ENCODE results near the gene ODAD4. TPM values are rescaled to one million over a fixed set of nuclear protein-coding genes. Genes with fewer than 3 reads are reported as not detected.

Gene ODAD4
- total RNA-seq, result under 1 TPM; 0.26 to 0.91 (median 0.79) TPM

- peak; percentile 99 to 100 for ATAC-seq
- H3K27me3 Mint-ChIP-seq (ENCODE audit: low read depth), result no peaks in the 10 kb centered on the region
- H3K4me1 Mint-ChIP-seq (ENCODE audit: low read depth), result peaks cover 26% of the 10 kb centered on the region
- H3K4me3 Mint-ChIP-seq, result peak within 1 kb of the TSS; percentile 98
- DNase-seq, result peak; percentile 93
- H3K9me3 Mint-ChIP-seq, result no peaks in the 10 kb centered on the region
- no peaks in the 10 kb centered on the region for H3K36me3 Mint-ChIP-seq (ENCODE audit: insufficient read depth)
Measured at GRCh38 chr17:41930009-41930832, at the start of gene ODAD4. ODAD4 (plus strand) TSS chr17:41930617; CDS start chr17:41930724, 107 bp downstream.

GRCh38 chr17:41882756-41883155 lies 47.7 kb upstream of the ODAD4 start:
- H3K4me3 Mint-ChIP-seq, result no peak overlapping the region
- H3K9me3 Mint-ChIP-seq, result no peaks in the 10 kb centered on the region
- peaks cover 41% of the 10 kb centered on the region for H3K36me3 Mint-ChIP-seq (ENCODE audit: insufficient read depth)
- no peak for ATAC-seq
- no peaks in the 10 kb centered on the region for H3K27me3 Mint-ChIP-seq (ENCODE audit: low read depth)
- no peaks in the 10 kb centered on the region for H3K4me1 Mint-ChIP-seq (ENCODE audit: low read depth)
- DNase-seq, result no peak

- Mint-ChIP-seq H3K4me3 (no peak overlapping the region), H3K27me3 (ENCODE audit: low read depth) (no peaks in the 10 kb centered on the region), H3K9me3 (no peaks in the 10 kb centered on the region), H3K4me1 (ENCODE audit: low read depth) (no peaks in the 10 kb centered on the region), H3K36me3 (ENCODE audit: insufficient read depth) (peaks cover 34% of the 10 kb centered on the region)
- ATAC-seq (no peak), DNase-seq (no peak)
Measured at GRCh38 chr17:41885733-41886132, 44.7 kb upstream of the ODAD4 start.

GRCh38 chr17:41888332-41888965 lies 42.0 kb upstream of the ODAD4 start:
- no peak for DNase-seq
- H3K4me1 Mint-ChIP-seq (ENCODE audit: low read depth), result no peaks in the 10 kb centered on the region
- no peaks in the 10 kb centered on the region for H3K9me3 Mint-ChIP-seq
- H3K36me3 Mint-ChIP-seq (ENCODE audit: insufficient read depth), result peaks cover 23% of the 10 kb centered on the region
- no peak for ATAC-seq
- H3K27me3 Mint-ChIP-seq (ENCODE audit: low read depth), result no peaks in the 10 kb centered on the region
- no peak overlapping the region for H3K4me3 Mint-ChIP-seq

GRCh38 chr17:41891135-41892020 lies 39.0 kb upstream of the ODAD4 start:
- no peak for DNase-seq
- Mint-ChIP-seq H3K4me1 (ENCODE audit: low read depth) (no peaks in the 10 kb centered on the region), H3K4me3 (no peak overlapping the region), H3K9me3 (no peaks in the 10 kb centered on the region), H3K27me3 (ENCODE audit: low read depth) (no peaks in the 10 kb centered on the region), H3K36me3 (ENCODE audit: insufficient read depth) (peaks cover 27% of the 10 kb centered on the region)
- ATAC-seq, result no peak

GRCh38 chr17:41892021-41892376 lies 38.4 kb upstream of the ODAD4 start:
- ATAC-seq (no peak), DNase-seq (no peak)
- Mint-ChIP-seq H3K4me3 (no peak overlapping the region), H3K4me1 (ENCODE audit: low read depth) (no peaks in the 10 kb centered on the region), H3K9me3 (no peaks in the 10 kb centered on the region), H3K27me3 (ENCODE audit: low read depth) (no peaks in the 10 kb centered on the region), H3K36me3 (ENCODE audit: insufficient read depth) (peaks cover 32% of the 10 kb centered on the region)

- ATAC-seq, result no peak
- H3K4me1 Mint-ChIP-seq (ENCODE audit: low read depth), result no peaks in the 10 kb centered on the region
Measured at GRCh38 chr17:41893384-41893783, 37.0 kb upstream of the ODAD4 start.

GRCh38 chr17:41894791-41895331 lies 35.6 kb upstream of the ODAD4 start:
- Mint-ChIP-seq H3K36me3 (ENCODE audit: insufficient read depth) (peaks cover 43% of the 10 kb centered on the region), H3K27me3 (ENCODE audit: low read depth) (no peaks in the 10 kb centered on the region), H3K9me3 (no peaks in the 10 kb centered on the region), H3K4me3 (no peak overlapping the region), H3K4me1 (ENCODE audit: low read depth) (no peaks in the 10 kb centered on the region)
- no peak for ATAC-seq
- DNase-seq, result no peak

More at GRCh38 chr17:41893384-41893783, 37.0 kb upstream of the ODAD4 start:
- H3K9me3 Mint-ChIP-seq, result no peaks in the 10 kb centered on the region
- H3K36me3 Mint-ChIP-seq (ENCODE audit: insufficient read depth), result peaks cover 35% of the 10 kb centered on the region
- no peaks in the 10 kb centered on the region for H3K27me3 Mint-ChIP-seq (ENCODE audit: low read depth)
- H3K4me3 Mint-ChIP-seq, result no peak overlapping the region
- no peak for DNase-seq

- ATAC-seq (no peak), DNase-seq (no peak)
- peaks cover 44% of the 10 kb centered on the region for H3K36me3 Mint-ChIP-seq (ENCODE audit: insufficient read depth)
- H3K4me1 Mint-ChIP-seq (ENCODE audit: low read depth), result no peaks in the 10 kb centered on the region
- H3K27me3 Mint-ChIP-seq (ENCODE audit: low read depth), result no peaks in the 10 kb centered on the region
- H3K9me3 Mint-ChIP-seq, result no peaks in the 10 kb centered on the region
- no peak overlapping the region for H3K4me3 Mint-ChIP-seq
Measured at GRCh38 chr17:41895617-41896016, 34.8 kb upstream of the ODAD4 start.

- Mint-ChIP-seq H3K9me3 (no peaks in the 10 kb centered on the region), H3K4me3 (no peak overlapping the region), H3K36me3 (ENCODE audit: insufficient read depth) (peaks cover 53% of the 10 kb centered on the region), H3K4me1 (ENCODE audit: low read depth) (no peaks in the 10 kb centered on the region), H3K27me3 (ENCODE audit: low read depth) (no peaks in the 10 kb centered on the region)
- DNase-seq (no peak), ATAC-seq (no peak)
Measured at GRCh38 chr17:41896726-41897125, 33.7 kb upstream of the ODAD4 start.

- no peaks in the 10 kb centered on the region for H3K27me3 Mint-ChIP-seq (ENCODE audit: low read depth)
- H3K4me1 Mint-ChIP-seq (ENCODE audit: low read depth), result no peaks in the 10 kb centered on the region
- H3K9me3 Mint-ChIP-seq, result no peaks in the 10 kb centered on the region
- no peak for DNase-seq
- H3K4me3 Mint-ChIP-seq, result no peak overlapping the region
- peaks cover 51% of the 10 kb centered on the region for H3K36me3 Mint-ChIP-seq (ENCODE audit: insufficient read depth)
- ATAC-seq, result no peak
Measured at GRCh38 chr17:41901646-41902045, 28.8 kb upstream of the ODAD4 start.

GRCh38 chr17:41904242-41904841 lies 26.1 kb upstream of the ODAD4 start:
- Mint-ChIP-seq H3K36me3 (ENCODE audit: insufficient read depth) (peaks cover 42% of the 10 kb centered on the region), H3K27me3 (ENCODE audit: low read depth) (no peaks in the 10 kb centered on the region)

GRCh38 chr17:41905172-41905571 lies 25.2 kb upstream of the ODAD4 start:
- ATAC-seq (no peak), DNase-seq (no peak)
- no peaks in the 10 kb centered on the region for H3K4me1 Mint-ChIP-seq (ENCODE audit: low read depth)
- no peak overlapping the region for H3K4me3 Mint-ChIP-seq
- H3K36me3 Mint-ChIP-seq (ENCODE audit: insufficient read depth), result peaks cover 48% of the 10 kb centered on the region
- no peaks in the 10 kb centered on the region for H3K9me3 Mint-ChIP-seq
- no peaks in the 10 kb centered on the region for H3K27me3 Mint-ChIP-seq (ENCODE audit: low read depth)

More at GRCh38 chr17:41904242-41904841, 26.1 kb upstream of the ODAD4 start:
- H3K4me3 Mint-ChIP-seq, result no peak overlapping the region
- no peak for ATAC-seq
- H3K9me3 Mint-ChIP-seq, result no peaks in the 10 kb centered on the region
- DNase-seq, result no peak
- no peaks in the 10 kb centered on the region for H3K4me1 Mint-ChIP-seq (ENCODE audit: low read depth)
